ENCODE measurements around the gene RFX3.

RFX3 gene

GRCh38 chr9:3370715-3371114 lies 155.1 kb downstream of the RFX3 start:
- Histone ChIP-seq H3K9me3 (ENCODE audit: insufficient read depth, low read length) (no peaks in the 10 kb centered on the region), H4K20me1 (ENCODE audit: low read depth, low read length) (no peaks in the 10 kb centered on the region), H3F3A (ENCODE audit: insufficient read depth) (no peaks in the 10 kb centered on the region), H3K9ac (ENCODE audit: low read length) (no peak overlapping the region), H3K27me3 (ENCODE audit: low read length) (no peaks in the 10 kb centered on the region), H3K36me3 (ENCODE audit: low read length) (no peaks in the 10 kb centered on the region), H2AFZ (ENCODE audit: low read depth, low read length, severe bottlenecking) (no peak overlapping the region), H3K4me2 (ENCODE audit: low read depth, low read length, poor library complexity, severe bottlenecking) (no peak overlapping the region), H3K9me2 (replicated peaks; ENCODE audit: insufficient read depth, low read length) (no peaks in the 10 kb centered on the region), H3K79me2 (ENCODE audit: insufficient read depth, low read length) (no peaks in the 10 kb centered on the region), H3K27ac (ENCODE audit: low read depth, low read length) (no peak overlapping the region), H3K4me3 (ENCODE audit: insufficient read depth, low read length, poor library complexity, severe bottlenecking) (no peak overlapping the region)
- TF ChIP-seq CTCF (IDR thresholded peaks at IDR 0.05; ENCODE audit: insufficient read depth, low read length, poor library complexity, severe bottlenecking) (no peak), EZH2phosphoT487 (conservative IDR thresholded peaks at IDR 0.05; ENCODE audit: low read length) (no peak)

- no peak overlapping the region for H3K9ac ChIP-seq (ENCODE audit: low read length)
- H3K9me2 ChIP-seq (replicated peaks; ENCODE audit: insufficient read depth, low read length), result no peaks in the 10 kb centered on the region
- no peak overlapping the region for H2AFZ ChIP-seq (ENCODE audit: low read depth, low read length, severe bottlenecking)
- no peaks in the 10 kb centered on the region for H3F3A ChIP-seq (ENCODE audit: insufficient read depth)
- H3K27ac ChIP-seq (ENCODE audit: low read depth, low read length), result no peak overlapping the region
- no peaks in the 10 kb centered on the region for H3K79me2 ChIP-seq (ENCODE audit: insufficient read depth, low read length)
- TF ChIP-seq EZH2phosphoT487 (conservative IDR thresholded peaks at IDR 0.05; ENCODE audit: low read length) (no peak), CTCF (IDR thresholded peaks at IDR 0.05; ENCODE audit: insufficient read depth, low read length, poor library complexity, severe bottlenecking) (no peak)
- H3K4me2 ChIP-seq (ENCODE audit: low read depth, low read length, poor library complexity, severe bottlenecking), result no peak overlapping the region
- no peak overlapping the region for H3K4me3 ChIP-seq (ENCODE audit: insufficient read depth, low read length, poor library complexity, severe bottlenecking)
- H3K36me3 ChIP-seq (ENCODE audit: low read length), result no peaks in the 10 kb centered on the region
- H4K20me1 ChIP-seq (ENCODE audit: low read depth, low read length), result no peaks in the 10 kb centered on the region
- no peaks in the 10 kb centered on the region for H3K27me3 ChIP-seq (ENCODE audit: low read length)
- no peaks in the 10 kb centered on the region for H3K9me3 ChIP-seq (ENCODE audit: insufficient read depth, low read length)
Measured at GRCh38 chr9:3367185-3367584, 158.6 kb downstream of the RFX3 start.

- no peaks in the 10 kb centered on the region for H3K79me2 ChIP-seq (ENCODE audit: insufficient read depth, low read length)
Measured at GRCh38 chr9:3361689-3362392, 164.0 kb downstream of the RFX3 start.

More at GRCh38 chr9:3361689-3362392, 164.0 kb downstream of the RFX3 start:
- Histone ChIP-seq H4K20me1 (ENCODE audit: low read depth, low read length) (no peaks in the 10 kb centered on the region), H3K9me3 (ENCODE audit: insufficient read depth, low read length) (no peaks in the 10 kb centered on the region), H3K9ac (ENCODE audit: low read length) (no peak overlapping the region), H3K9me2 (replicated peaks; ENCODE audit: insufficient read depth, low read length) (no peaks in the 10 kb centered on the region), H2AFZ (ENCODE audit: low read depth, low read length, severe bottlenecking) (no peak overlapping the region), H3K36me3 (ENCODE audit: low read length) (no peaks in the 10 kb centered on the region), H3K27ac (ENCODE audit: low read depth, low read length) (no peak overlapping the region), H3K4me3 (ENCODE audit: insufficient read depth, low read length, poor library complexity, severe bottlenecking) (no peak overlapping the region), H3F3A (ENCODE audit: insufficient read depth) (no peaks in the 10 kb centered on the region), H3K4me2 (ENCODE audit: low read depth, low read length, poor library complexity, severe bottlenecking) (no peak overlapping the region), H3K27me3 (ENCODE audit: low read length) (no peaks in the 10 kb centered on the region)
- no peak for TF ChIP-seq CTCF (IDR thresholded peaks at IDR 0.05; ENCODE audit: insufficient read depth, low read length, poor library complexity, severe bottlenecking)
- TF ChIP-seq EZH2phosphoT487 (conservative IDR thresholded peaks at IDR 0.05; ENCODE audit: low read length), result no peak

Measured in SU-DHL-6 (cell line).